HG03039 (cell line): ENCODE measurements around the gene RPS4Y1.
A peak's percentile ranks its signal among the peaks of the same experiment; 100 is the strongest.
"Not testable (repeated sequence)": the region's sequence is repeated elsewhere in the genome, so short reads cannot be mapped to it uniquely, and the experiment has no call there.

ENCODE experiments used
- ATAC-seq: cut with Tn5 transposase; IDR thresholded peaks from one replicate; pipeline ENCODE4 v1.9.1; 2021; ENCODE audit warnings: mild to moderate bottlenecking, moderate library complexity; ENCODE audit not compliant: unreplicated experiment

Gene RPS4Y1

GRCh38 chrY:2841471-2841893, at the start of gene RPS4Y1:
RPS4Y1 (plus strand) TSS chrY:2841602; CDS start chrY:2841625, 23 bp downstream.
- peak; percentile 80 for ATAC-seq

- ATAC-seq = no peak
These were observed 44.4 kb upstream of the RPS4Y1 start for GRCh38 chrY:2796977-2797523.

GRCh38 chrY:2797991-2798390, 43.4 kb upstream of the RPS4Y1 start:
- no peak for ATAC-seq

- ATAC-seq = no peak
These were observed 41.2 kb upstream of the RPS4Y1 start for GRCh38 chrY:2800246-2800645.

- ATAC-seq = not testable (repeated sequence)
These were observed 24.1 kb upstream of the RPS4Y1 start for GRCh38 chrY:2817146-2817896.

GRCh38 chrY:2824471-2824870, 16.9 kb upstream of the RPS4Y1 start:
- no peak for ATAC-seq

- no peak for ATAC-seq
These were observed 12.9 kb upstream of the RPS4Y1 start for GRCh38 chrY:2828497-2828896.

GRCh38 chrY:2835230-2835629, 6.2 kb upstream of the RPS4Y1 start:
- ATAC-seq = no peak

- ATAC-seq = no peak
These were observed 4.3 kb upstream of the RPS4Y1 start for GRCh38 chrY:2837078-2837477.

GRCh38 chrY:2837932-2838331, 3.5 kb upstream of the RPS4Y1 start:
- no peak for ATAC-seq

GRCh38 chrY:2846791-2847190, 5.4 kb downstream of the RPS4Y1 start:
- no peak for ATAC-seq

- ATAC-seq = no peak
These were observed 7.0 kb downstream of the RPS4Y1 start for GRCh38 chrY:2848384-2848783.

- ATAC-seq = no peak
These were observed 8.0 kb downstream of the RPS4Y1 start for GRCh38 chrY:2849368-2849767.

GRCh38 chrY:2854145-2854774, 12.9 kb downstream of the RPS4Y1 start:
- no peak for ATAC-seq

GRCh38 chrY:2857068-2857467, 15.7 kb downstream of the RPS4Y1 start:
- no peak for ATAC-seq

GRCh38 chrY:2857686-2858085, 16.3 kb downstream of the RPS4Y1 start:
- no peak for ATAC-seq

GRCh38 chrY:2859782-2860181, 18.4 kb downstream of the RPS4Y1 start:
- ATAC-seq = no peak

GRCh38 chrY:2860511-2860910, 19.1 kb downstream of the RPS4Y1 start:
- ATAC-seq = no peak

- ATAC-seq = no peak
These were observed 25.2 kb downstream of the RPS4Y1 start for GRCh38 chrY:2866581-2866980.

- no peak for ATAC-seq
These were observed 26.1 kb downstream of the RPS4Y1 start for GRCh38 chrY:2867469-2867868.

- ATAC-seq = no peak
These were observed 26.7 kb downstream of the RPS4Y1 start for GRCh38 chrY:2868035-2868607.

GRCh38 chrY:2872234-2872633, 30.8 kb downstream of the RPS4Y1 start:
- ATAC-seq = not testable (repeated sequence)
